Measurements from ENCODE around the gene ARMC10.
"Not testable (repeated sequence)": the region's sequence is repeated elsewhere in the genome, so short reads cannot be mapped to it uniquely, and the experiment has no call there.

The ARMC10 gene

GRCh38 chr7:103074519-103075336, at the start of gene ARMC10, which contains the start of gene FBXL13:
Gene ARMC10, plus strand, starts transcription at chr7:103075140. Its CDS starts 133 bp downstream, at chr7:103075273.
Gene FBXL13, minus strand, starts transcription at chr7:103074796.
- Histone ChIP-seq H3K9me3 (ENCODE audit: control insufficient read depth in 2 of 2, low read length in 2 of 2) (no peaks in the 10 kb centered on the region), H3K27me3 (ENCODE audit: control insufficient read depth in 1 of 2, insufficient read depth in 2 of 2, low read length in 2 of 2) (no peaks in the 10 kb centered on the region), H3K36me3 (ENCODE audit: control insufficient read depth in 2 of 2, insufficient read depth in 2 of 2, low read length in 2 of 2) (no peaks in the 10 kb centered on the region)

GRCh38 chr7:103025341-103025740, 49.6 kb upstream of the ARMC10 start:
- Histone ChIP-seq H3K4me3 (ENCODE audit: low read length in 2 of 2) (no peak overlapping the region), H3K4me1 (ENCODE audit: control insufficient read depth, insufficient read depth, low read length) (no peaks in the 10 kb centered on the region), H3K9me3 (ENCODE audit: control insufficient read depth in 2 of 2, low read length in 2 of 2) (peaks cover 0 to 3% of the 10 kb centered on the region in 2 donors), H3K36me3 (ENCODE audit: control insufficient read depth in 2 of 2, insufficient read depth in 2 of 2, low read length in 2 of 2) (no peaks in the 10 kb centered on the region), H3K9ac (ENCODE audit: low read length in 2 of 2) (no peak overlapping the region), H3K27me3 (ENCODE audit: control insufficient read depth in 1 of 2, insufficient read depth in 2 of 2, low read length in 2 of 2) (no peaks in the 10 kb centered on the region), H3K27ac (ENCODE audit: low read length) (no peak overlapping the region)

More at GRCh38 chr7:103074519-103075336, at the start of gene ARMC10, which contains the start of gene FBXL13:
- H3K27ac ChIP-seq (ENCODE audit: low read length), result peak within 1 kb of the TSS; percentile 80
- peak within 1 kb of the TSS; percentile 71 to 92 for H3K9ac ChIP-seq (ENCODE audit: low read length in 2 of 2)
- peaks cover 15% of the 10 kb centered on the region for H3K4me1 ChIP-seq (ENCODE audit: control insufficient read depth, insufficient read depth, low read length)
- peak within 1 kb of the TSS; percentile 98 to 99 for H3K4me3 ChIP-seq (ENCODE audit: low read length in 2 of 2)

GRCh38 chr7:103031024-103031423, 43.9 kb upstream of the ARMC10 start:
- Histone ChIP-seq H3K9ac (ENCODE audit: low read length in 2 of 2) (no peak overlapping the region), H3K9me3 (ENCODE audit: control insufficient read depth in 2 of 2, low read length in 2 of 2) (no peaks in the 10 kb centered on the region), H3K4me1 (ENCODE audit: control insufficient read depth, insufficient read depth, low read length) (no peaks in the 10 kb centered on the region), H3K4me3 (ENCODE audit: low read length in 2 of 2) (no peak overlapping the region), H3K36me3 (ENCODE audit: control insufficient read depth in 2 of 2, insufficient read depth in 2 of 2, low read length in 2 of 2) (no peaks in the 10 kb centered on the region), H3K27ac (ENCODE audit: low read length) (no peak overlapping the region), H3K27me3 (ENCODE audit: control insufficient read depth in 1 of 2, insufficient read depth in 2 of 2, low read length in 2 of 2) (no peaks in the 10 kb centered on the region)

GRCh38 chr7:103031781-103032180, 43.2 kb upstream of the ARMC10 start:
- no peaks in the 10 kb centered on the region for H3K4me1 ChIP-seq (ENCODE audit: control insufficient read depth, insufficient read depth, low read length)
- no peak overlapping the region for H3K27ac ChIP-seq (ENCODE audit: low read length)
- no peaks in the 10 kb centered on the region for H3K27me3 ChIP-seq (ENCODE audit: control insufficient read depth in 1 of 2, insufficient read depth in 2 of 2, low read length in 2 of 2)
- H3K9me3 ChIP-seq (ENCODE audit: control insufficient read depth in 2 of 2, low read length in 2 of 2), result no peaks in the 10 kb centered on the region
- H3K9ac ChIP-seq (ENCODE audit: low read length in 2 of 2), result no peak overlapping the region
- no peak overlapping the region for H3K4me3 ChIP-seq (ENCODE audit: low read length in 2 of 2)
- no peaks in the 10 kb centered on the region for H3K36me3 ChIP-seq (ENCODE audit: control insufficient read depth in 2 of 2, insufficient read depth in 2 of 2, low read length in 2 of 2)

- H3K9me3 ChIP-seq (ENCODE audit: control insufficient read depth in 2 of 2, low read length in 2 of 2); H3K4me1 ChIP-seq (ENCODE audit: control insufficient read depth, insufficient read depth, low read length); H3K36me3 ChIP-seq (ENCODE audit: control insufficient read depth in 2 of 2, insufficient read depth in 2 of 2, low read length in 2 of 2); H3K27ac ChIP-seq (ENCODE audit: low read length); H3K4me3 ChIP-seq (ENCODE audit: low read length in 2 of 2); H3K27me3 ChIP-seq (ENCODE audit: control insufficient read depth in 1 of 2, insufficient read depth in 2 of 2, low read length in 2 of 2); H3K9ac ChIP-seq (ENCODE audit: low read length in 2 of 2): not testable (repeated sequence)
Measured at GRCh38 chr7:103034318-103034717, 40.6 kb upstream of the ARMC10 start.

GRCh38 chr7:103037476-103037822, 37.5 kb upstream of the ARMC10 start:
- no peaks in the 10 kb centered on the region for H3K9me3 ChIP-seq (ENCODE audit: control insufficient read depth in 2 of 2, low read length in 2 of 2)
- no peaks in the 10 kb centered on the region for H3K4me1 ChIP-seq (ENCODE audit: control insufficient read depth, insufficient read depth, low read length)
- no peak overlapping the region for H3K9ac ChIP-seq (ENCODE audit: low read length in 2 of 2)
- no peak overlapping the region for H3K4me3 ChIP-seq (ENCODE audit: low read length in 2 of 2)
- H3K36me3 ChIP-seq (ENCODE audit: control insufficient read depth in 2 of 2, insufficient read depth in 2 of 2, low read length in 2 of 2), result no peaks in the 10 kb centered on the region
- no peak overlapping the region for H3K27ac ChIP-seq (ENCODE audit: low read length)
- H3K27me3 ChIP-seq (ENCODE audit: control insufficient read depth in 1 of 2, insufficient read depth in 2 of 2, low read length in 2 of 2), result no peaks in the 10 kb centered on the region

GRCh38 chr7:103037823-103038739, 36.9 kb upstream of the ARMC10 start:
- H3K27me3 ChIP-seq (ENCODE audit: control insufficient read depth in 1 of 2, insufficient read depth in 2 of 2, low read length in 2 of 2); H3K9me3 ChIP-seq (ENCODE audit: control insufficient read depth in 2 of 2, low read length in 2 of 2); H3K36me3 ChIP-seq (ENCODE audit: control insufficient read depth in 2 of 2, insufficient read depth in 2 of 2, low read length in 2 of 2); H3K27ac ChIP-seq (ENCODE audit: low read length); H3K4me1 ChIP-seq (ENCODE audit: control insufficient read depth, insufficient read depth, low read length); H3K9ac ChIP-seq (ENCODE audit: low read length in 2 of 2); H3K4me3 ChIP-seq (ENCODE audit: low read length in 2 of 2): not testable (repeated sequence)

GRCh38 chr7:103041815-103042214, 33.1 kb upstream of the ARMC10 start:
- H3K27me3 ChIP-seq (ENCODE audit: control insufficient read depth in 1 of 2, insufficient read depth in 2 of 2, low read length in 2 of 2); H3K27ac ChIP-seq (ENCODE audit: low read length); H3K9ac ChIP-seq (ENCODE audit: low read length in 2 of 2); H3K9me3 ChIP-seq (ENCODE audit: control insufficient read depth in 2 of 2, low read length in 2 of 2); H3K4me1 ChIP-seq (ENCODE audit: control insufficient read depth, insufficient read depth, low read length); H3K36me3 ChIP-seq (ENCODE audit: control insufficient read depth in 2 of 2, insufficient read depth in 2 of 2, low read length in 2 of 2); H3K4me3 ChIP-seq (ENCODE audit: low read length in 2 of 2): not testable (repeated sequence)

GRCh38 chr7:103048833-103049232, 26.1 kb upstream of the ARMC10 start:
- H3K4me1 ChIP-seq (ENCODE audit: control insufficient read depth, insufficient read depth, low read length), result no peaks in the 10 kb centered on the region

GRCh38 chr7:103051519-103051918, 23.4 kb upstream of the ARMC10 start:
- Histone ChIP-seq H3K36me3 (ENCODE audit: control insufficient read depth in 2 of 2, insufficient read depth in 2 of 2, low read length in 2 of 2) (no peaks in the 10 kb centered on the region), H3K4me3 (ENCODE audit: low read length in 2 of 2) (no peak overlapping the region), H3K27me3 (ENCODE audit: control insufficient read depth in 1 of 2, insufficient read depth in 2 of 2, low read length in 2 of 2) (no peaks in the 10 kb centered on the region), H3K9me3 (ENCODE audit: control insufficient read depth in 2 of 2, low read length in 2 of 2) (no peaks in the 10 kb centered on the region), H3K9ac (ENCODE audit: low read length in 2 of 2) (no peak overlapping the region), H3K4me1 (ENCODE audit: control insufficient read depth, insufficient read depth, low read length) (no peaks in the 10 kb centered on the region), H3K27ac (ENCODE audit: low read length) (no peak overlapping the region)

More at GRCh38 chr7:103048833-103049232, 26.1 kb upstream of the ARMC10 start:
- H3K36me3 ChIP-seq (ENCODE audit: control insufficient read depth in 2 of 2, insufficient read depth in 2 of 2, low read length in 2 of 2), result no peaks in the 10 kb centered on the region
- H3K27ac ChIP-seq (ENCODE audit: low read length), result no peak overlapping the region
- peaks cover 0 to 3% of the 10 kb centered on the region in 2 donors for H3K9me3 ChIP-seq (ENCODE audit: control insufficient read depth in 2 of 2, low read length in 2 of 2)
- no peak overlapping the region for H3K9ac ChIP-seq (ENCODE audit: low read length in 2 of 2)
- H3K27me3 ChIP-seq (ENCODE audit: control insufficient read depth in 1 of 2, insufficient read depth in 2 of 2, low read length in 2 of 2), result no peaks in the 10 kb centered on the region
- H3K4me3 ChIP-seq (ENCODE audit: low read length in 2 of 2), result no peak overlapping the region

All from stomach smooth muscle (tissue), 2 donors.